HCT116 (cell line): ENCODE data around the gene GXYLT2.

Source experiments
- CBX3 ChIP-seq: IDR thresholded peaks from 2 replicates; pipeline ENCODE4 v1.6.1; 2012; ENCODE audit warnings: low read depth
- CEBPB ChIP-seq: IDR thresholded peaks from 2 replicates; pipeline ENCODE4 v1.6.1; 2012; ENCODE audit warnings: low read depth
- CTCF ChIP-seq, 3 experiments: fragments of 200-600 bp in 1 of 3; sonication (generic) in 1 of 3; IDR thresholded peaks in 2 of 3; conservative IDR thresholded peaks in 1 of 3; 2 replicates each; pipeline ENCODE4 v1.5.1; 2012 to 2017; ENCODE audit warnings: low read depth in 2 of 3, low read length in 2 of 3, antibody characterized with exemption in 1 of 3, borderline replicate concordance in 1 of 3, control low read depth in 1 of 3, mild to moderate bottlenecking in 1 of 3, mixed read lengths in 1 of 3, mixed run types in 1 of 3, moderate library complexity in 1 of 3; ENCODE audit not compliant: insufficient read depth in 1 of 3
- ELF1 ChIP-seq: IDR thresholded peaks from 2 replicates; pipeline ENCODE4 v1.6.1; 2012; ENCODE audit warnings: low read depth, borderline replicate concordance
- EZH2 ChIP-seq: fragments of 200-600 bp; sonication (generic); IDR thresholded peaks from 2 replicates; pipeline ENCODE4 v1.6.1; 2017; ENCODE audit warnings: antibody characterized with exemption, mixed run types

- TF ChIP-seq EZH2 (no peak), CTCF (IDR thresholded peaks at IDR 0.05 in 2 of 3, conservative IDR thresholded peaks at IDR 0.05 in 1 of 3; ENCODE audit: borderline replicate concordance in 1 of 3, insufficient read depth in 1 of 3, low read depth in 2 of 3, low read length in 2 of 3) (no peak), CBX3 (no peak), CEBPB (no peak), ELF1 (no peak)
These were observed 20.1 kb downstream of the GXYLT2 start for GRCh38 chr3:72907731-72908620.
